HG03097 (cell line): Measurements from ENCODE around the gene MLF2.

ENCODE experiments used
- ATAC-seq: cut with Tn5 transposase; IDR thresholded peaks from one replicate; pipeline ENCODE4 v1.9.1; 2021; ENCODE audit not compliant: unreplicated experiment, low FRiP score

MLF2 gene, protein sequence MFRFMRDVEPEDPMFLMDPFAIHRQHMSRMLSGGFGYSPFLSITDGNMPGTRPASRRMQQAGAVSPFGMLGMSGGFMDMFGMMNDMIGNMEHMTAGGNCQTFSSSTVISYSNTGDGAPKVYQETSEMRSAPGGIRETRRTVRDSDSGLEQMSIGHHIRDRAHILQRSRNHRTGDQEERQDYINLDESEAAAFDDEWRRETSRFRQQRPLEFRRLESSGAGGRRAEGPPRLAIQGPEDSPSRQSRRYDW

DNA sequence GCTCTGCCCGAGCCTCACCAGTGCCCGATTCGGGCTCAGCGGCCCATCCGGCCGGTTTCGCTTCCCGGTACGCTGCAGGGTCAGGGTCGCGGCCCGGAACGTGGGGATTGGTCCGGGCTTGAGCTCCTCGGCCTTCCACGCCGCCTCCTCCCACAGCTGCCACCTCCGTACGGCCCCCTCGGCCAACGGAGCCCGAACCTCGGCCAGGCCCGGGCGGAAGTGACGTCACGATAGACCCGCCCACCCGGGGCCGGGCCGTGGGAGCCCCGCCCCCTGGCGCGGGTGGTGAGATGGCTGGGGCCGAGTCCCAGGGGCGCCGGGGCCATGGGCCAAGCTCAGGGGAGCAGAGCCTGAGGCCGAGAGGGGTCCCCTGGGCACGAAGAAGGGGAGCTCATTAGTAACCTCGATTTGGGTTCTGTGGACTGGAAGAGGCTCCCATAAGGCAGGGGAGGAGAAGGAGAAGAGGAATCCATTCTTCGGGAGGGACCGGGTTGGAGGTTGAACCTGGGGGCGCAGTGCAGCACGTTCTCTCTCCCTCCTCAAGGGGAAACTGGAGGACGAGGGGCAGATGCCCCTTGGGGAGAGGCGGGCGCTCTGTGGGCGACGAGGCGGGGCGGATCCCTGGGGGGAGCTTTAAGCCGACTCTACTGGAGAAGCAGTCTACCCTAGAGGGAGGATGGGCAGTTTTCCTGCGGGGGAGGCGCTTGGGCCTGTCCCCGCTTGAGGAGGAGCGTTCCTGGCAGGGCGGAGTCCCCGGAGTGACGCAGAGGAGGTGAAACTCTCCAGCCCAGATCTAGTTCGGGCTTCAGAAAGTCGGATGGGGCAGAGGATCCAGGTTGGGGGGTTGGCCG is at the start of gene MLF2:
Gene MLF2 (minus strand): TSS at position 221 of the 851 bp plus-strand sequence. CDS start 807 bp downstream, outside the sequence.
- ATAC-seq, result peak; percentile 87

- ATAC-seq, result no peak
Measured at GRCh38 chr12:6799147-6799546, 46.2 kb upstream of the MLF2 start.

- ATAC-seq, result no peak
Measured at GRCh38 chr12:6796576-6796975, 43.6 kb upstream of the MLF2 start.

DNA sequence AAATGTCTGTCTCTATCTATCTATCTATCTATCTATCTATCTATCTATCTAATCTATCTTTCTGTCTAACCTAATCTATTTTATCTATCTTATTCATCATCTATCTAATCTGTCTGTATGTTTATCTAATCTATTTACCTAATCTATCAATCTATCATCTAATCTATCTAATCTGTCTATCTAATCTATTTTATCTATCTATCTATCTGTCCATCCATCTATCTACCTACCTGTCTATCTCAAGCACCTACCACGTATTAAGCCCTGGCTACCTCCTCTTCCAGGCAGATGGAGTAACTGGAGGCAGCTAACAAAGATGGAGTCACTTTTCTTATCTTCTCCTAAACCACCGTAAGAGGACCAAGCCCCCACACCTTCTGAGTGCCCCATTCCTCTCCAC is 42.1 kb upstream of the MLF2 start:
- ATAC-seq, result no peak

DNA sequence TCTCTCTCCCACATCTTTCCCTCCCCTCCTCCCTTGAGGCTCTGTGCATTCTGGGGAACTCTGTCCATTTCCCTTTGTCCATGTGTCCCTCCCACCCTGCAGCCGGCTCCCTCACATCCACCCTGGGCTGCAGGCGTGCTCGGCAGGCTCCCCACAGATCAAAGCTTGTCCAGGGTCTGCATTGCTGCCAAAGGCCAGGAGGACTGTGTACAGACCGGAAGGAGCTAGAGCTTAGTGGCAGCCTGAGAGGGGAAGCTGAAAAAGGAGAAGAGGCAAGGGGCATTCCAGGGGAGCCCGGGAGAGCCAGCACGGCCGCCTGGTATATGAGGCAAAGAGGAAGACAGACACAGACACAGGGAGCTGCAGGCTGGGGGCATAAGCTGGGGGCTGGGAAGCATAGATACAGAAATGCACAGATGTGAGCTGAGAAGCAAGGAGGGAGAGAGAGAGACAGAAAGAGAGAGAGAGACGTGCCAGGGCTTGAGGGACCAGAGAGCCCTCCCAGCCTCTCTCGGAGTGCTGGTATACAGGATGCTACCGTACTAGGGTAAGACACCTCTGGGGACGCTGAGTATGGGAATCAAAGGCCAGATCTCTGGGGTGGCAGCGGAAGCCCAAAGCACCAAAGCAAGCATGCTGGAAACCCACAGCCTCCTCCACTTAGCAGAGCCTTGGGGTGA is 39.7 kb upstream of the MLF2 start:
- ATAC-seq, result no peak

- ATAC-seq, result no peak
Measured at GRCh38 chr12:6791931-6792520, 39.1 kb upstream of the MLF2 start.

DNA sequence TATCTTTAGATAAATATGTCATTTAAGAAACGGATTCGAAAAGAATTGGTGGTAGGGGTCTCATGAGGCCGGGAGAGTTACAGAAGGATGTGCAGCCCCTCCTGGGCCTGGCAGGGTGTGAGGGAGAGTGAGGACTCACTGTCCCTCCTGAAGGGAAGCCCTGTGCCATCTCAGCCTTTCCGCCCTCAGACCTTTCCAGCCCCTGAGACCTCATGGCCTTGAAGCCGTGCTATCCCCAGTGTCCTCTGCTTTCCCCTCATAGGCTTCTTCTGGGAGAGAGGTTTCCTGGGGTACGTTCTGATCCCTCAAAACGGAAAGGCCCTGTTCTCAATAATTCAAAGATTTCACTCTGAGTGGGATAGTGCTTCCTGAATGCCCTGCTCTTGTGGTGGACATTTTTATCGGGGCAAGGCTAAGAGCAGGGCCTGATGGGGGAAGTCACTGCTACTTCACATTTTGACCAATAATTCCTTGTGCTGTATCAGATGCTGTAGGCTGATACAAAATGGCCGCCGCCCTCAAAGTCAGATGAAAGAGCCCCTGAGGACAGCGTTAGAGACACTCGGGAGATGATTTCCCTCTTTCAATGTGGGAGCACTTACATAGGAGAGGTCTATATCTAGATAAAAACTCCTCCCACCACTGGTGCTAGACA is 37.7 kb upstream of the MLF2 start:
- no peak for ATAC-seq

- ATAC-seq, result no peak
Measured at GRCh38 chr12:6788972-6789924, 36.3 kb upstream of the MLF2 start, which contains the start of gene CD4. Gene CD4 (plus strand): TSS chr12:6789528. CDS start chr12:6800139, 10,611 bp downstream.

GRCh38 chr12:6787309-6787708 is 34.4 kb upstream of the MLF2 start:
- ATAC-seq, result no peak

DNA sequence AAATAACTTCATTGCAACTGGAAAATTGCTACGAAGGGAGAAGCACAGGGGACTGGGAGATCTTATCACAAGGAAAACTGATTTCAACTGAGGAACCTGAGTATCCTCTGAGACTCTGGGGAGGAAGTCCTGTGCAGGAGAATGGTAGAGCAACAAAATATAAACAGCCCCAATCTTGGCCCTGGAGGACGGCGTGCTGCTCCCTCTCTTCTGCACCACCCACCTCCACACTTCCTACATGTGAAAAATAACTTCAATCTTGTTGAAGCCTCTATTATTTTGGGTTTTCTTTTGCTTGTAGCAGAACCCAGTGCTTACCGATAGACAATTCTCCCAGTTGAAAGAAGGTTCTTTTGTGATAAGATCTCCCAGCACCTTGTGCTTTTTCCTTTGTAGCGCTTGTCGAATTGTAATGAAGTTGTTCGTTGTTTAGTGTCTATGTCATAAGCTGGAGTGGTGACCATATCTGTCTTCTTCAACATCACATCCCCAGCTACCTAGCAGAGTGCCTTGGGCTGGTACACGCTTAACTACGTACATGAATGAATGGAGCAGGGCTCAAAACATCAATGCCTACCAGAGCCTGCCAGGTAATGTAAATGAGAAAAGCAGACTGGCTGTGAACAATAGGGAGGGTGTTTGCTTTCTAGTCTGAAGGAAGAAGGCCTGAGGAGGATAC is 33.6 kb upstream of the MLF2 start:
- no peak for ATAC-seq

- no peak for ATAC-seq
Measured at GRCh38 chr12:6784761-6785160, 31.8 kb upstream of the MLF2 start.

GRCh38 chr12:6784296-6784695 is 31.4 kb upstream of the MLF2 start:
- no peak for ATAC-seq

DNA sequence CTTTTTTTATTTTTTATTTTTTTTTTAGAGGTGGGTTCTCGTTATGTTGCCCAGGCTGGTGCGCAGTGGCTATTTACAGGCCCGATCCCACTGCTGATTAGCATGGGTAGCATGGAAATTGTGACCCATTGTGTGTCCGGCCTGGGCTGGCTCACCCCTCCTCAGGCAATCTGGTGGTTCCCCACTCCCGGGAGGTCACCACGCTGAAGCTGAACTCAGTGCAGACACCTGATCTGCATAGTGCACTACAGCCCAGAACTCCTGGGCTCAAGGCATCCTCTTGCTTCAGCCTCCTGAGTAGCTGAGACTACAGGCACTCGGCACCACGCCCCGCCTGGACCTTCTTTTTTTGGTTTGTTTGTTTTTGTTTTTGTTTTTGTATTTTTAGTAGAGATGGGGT is 30.9 kb upstream of the MLF2 start:
- ATAC-seq, result no peak

- ATAC-seq, result no peak
Measured at GRCh38 chr12:6782850-6783566, 30.1 kb upstream of the MLF2 start.

- no peak for ATAC-seq
Measured at GRCh38 chr12:6782119-6782518, 29.2 kb upstream of the MLF2 start.

GRCh38 chr12:6780573-6780972 is 27.6 kb upstream of the MLF2 start:
- ATAC-seq, result no peak

GRCh38 chr12:6779708-6780432 is 26.9 kb upstream of the MLF2 start:
- no peak for ATAC-seq
